ENCODE measurements around the gene SPTBN4.

Gene SPTBN4

DNA sequence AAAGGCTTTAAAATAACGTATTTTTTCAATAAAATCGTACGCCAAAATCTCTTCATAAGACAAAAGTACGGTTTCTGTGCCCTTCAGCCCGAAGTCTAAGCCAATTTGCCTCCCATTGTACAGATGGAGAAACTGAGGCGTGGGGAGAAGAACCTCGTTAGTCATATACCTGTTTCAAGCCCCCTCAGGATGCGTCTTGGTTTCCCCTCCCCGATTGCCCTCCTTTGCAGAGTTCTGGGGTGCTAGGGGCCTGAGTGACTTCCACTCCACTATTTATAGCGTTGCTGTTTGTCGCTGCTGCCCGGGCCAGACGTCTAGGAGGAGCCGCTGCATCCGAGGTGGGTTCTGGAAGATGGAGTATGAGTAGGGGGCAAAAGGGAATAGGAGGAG, 132.1 kb downstream of the SPTBN4 start:
- FAIRE-seq (no peak), DNase-seq (ENCODE audit: insufficient read length, low spot score) (no peak)

DNA sequence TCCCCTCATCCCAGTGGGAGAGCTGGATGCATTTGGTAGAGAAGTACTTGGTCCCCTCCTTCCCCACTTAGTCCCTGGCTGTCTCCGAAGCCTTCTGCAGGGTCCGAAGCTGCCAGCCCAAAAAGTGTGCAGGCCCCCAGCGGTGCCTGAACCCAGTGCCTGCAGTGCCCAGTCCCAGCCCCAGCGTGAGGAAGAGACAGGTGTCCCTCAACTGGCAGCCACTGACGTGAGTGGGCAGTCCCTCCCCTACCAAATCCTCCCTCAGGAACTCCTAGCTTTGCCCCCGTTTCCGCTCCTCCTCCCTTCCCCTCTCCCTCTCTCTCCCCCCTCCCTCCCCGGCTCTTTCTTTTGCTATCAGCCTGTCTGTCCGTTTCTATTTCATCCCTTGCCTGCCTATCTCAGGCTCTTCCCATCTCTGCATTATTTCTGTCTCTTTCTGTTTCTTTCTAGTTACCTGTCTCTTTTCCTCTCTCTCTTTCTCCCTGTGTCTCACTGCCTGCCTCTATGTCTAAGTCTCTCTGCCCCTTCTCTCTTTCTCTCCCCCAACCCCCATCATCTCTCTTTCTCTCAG, 132.6 kb downstream of the SPTBN4 start:
- FAIRE-seq = no peak
- no peak for DNase-seq (ENCODE audit: insufficient read length, low spot score)

DNA sequence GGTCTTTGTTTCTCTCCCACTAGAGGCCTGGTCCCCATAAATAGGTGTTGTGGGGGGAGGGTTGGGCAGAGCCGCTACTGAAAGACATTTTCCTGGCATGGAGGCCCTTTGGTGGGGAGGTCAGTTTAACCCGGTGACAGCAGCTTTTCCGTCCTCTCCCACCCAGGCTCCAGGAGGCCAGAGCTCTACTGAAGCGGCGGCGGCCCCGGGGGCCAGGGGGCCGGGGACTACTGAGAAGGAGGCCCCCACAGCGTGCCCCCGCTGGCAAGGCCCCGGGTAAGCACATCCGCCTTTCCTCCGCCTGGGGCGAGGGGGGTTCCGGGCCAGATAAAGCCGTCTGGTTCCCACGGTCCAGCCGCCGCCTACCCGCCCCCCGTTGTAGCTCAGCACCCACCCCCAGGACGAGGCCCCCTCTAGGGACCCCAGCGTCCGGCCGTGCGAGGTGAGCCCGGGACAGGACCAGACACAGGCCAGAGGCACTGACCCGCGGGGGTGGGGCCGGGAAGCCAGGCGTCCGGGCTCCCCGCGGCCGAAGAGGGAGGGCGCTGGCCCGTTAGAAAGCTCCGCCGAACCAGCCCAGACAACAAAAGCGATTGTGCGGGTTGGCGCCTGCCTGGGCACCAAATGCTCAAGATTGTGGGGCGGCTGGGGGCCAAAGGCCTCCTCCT, 133.2 kb downstream of the SPTBN4 start:
- no peak for FAIRE-seq
- DNase-seq (ENCODE audit: insufficient read length, low spot score) = no peak

DNA sequence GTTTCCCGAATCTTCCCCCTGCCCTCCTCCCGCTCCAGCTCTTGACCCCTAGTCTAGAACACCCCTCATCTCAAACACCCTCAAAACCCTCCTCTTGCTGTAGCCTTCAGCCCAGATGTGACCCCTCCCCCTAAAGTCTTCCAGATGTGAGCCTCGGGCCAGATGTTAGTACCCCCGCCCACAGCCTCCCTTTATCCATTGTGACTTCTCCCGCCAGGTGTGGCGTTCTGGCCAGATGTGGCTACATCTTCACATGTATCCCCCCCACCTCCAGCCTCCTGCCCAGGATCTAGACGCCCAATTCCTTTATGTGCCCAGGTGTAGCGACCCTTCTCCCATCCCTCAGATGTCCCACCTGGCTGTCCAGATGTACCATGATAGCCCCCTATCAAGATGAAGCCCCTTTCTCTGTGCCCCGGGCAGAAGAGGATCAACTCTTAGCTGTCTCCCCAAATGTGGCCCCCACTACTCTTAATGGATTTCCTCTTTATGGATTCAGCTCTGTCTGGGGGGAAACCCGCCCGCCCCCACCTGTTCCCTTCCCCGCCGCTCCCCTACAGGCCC, 133.9 kb downstream of the SPTBN4 start:
- FAIRE-seq (no peak), DNase-seq (ENCODE audit: insufficient read length, low spot score) (no peak)

DNA sequence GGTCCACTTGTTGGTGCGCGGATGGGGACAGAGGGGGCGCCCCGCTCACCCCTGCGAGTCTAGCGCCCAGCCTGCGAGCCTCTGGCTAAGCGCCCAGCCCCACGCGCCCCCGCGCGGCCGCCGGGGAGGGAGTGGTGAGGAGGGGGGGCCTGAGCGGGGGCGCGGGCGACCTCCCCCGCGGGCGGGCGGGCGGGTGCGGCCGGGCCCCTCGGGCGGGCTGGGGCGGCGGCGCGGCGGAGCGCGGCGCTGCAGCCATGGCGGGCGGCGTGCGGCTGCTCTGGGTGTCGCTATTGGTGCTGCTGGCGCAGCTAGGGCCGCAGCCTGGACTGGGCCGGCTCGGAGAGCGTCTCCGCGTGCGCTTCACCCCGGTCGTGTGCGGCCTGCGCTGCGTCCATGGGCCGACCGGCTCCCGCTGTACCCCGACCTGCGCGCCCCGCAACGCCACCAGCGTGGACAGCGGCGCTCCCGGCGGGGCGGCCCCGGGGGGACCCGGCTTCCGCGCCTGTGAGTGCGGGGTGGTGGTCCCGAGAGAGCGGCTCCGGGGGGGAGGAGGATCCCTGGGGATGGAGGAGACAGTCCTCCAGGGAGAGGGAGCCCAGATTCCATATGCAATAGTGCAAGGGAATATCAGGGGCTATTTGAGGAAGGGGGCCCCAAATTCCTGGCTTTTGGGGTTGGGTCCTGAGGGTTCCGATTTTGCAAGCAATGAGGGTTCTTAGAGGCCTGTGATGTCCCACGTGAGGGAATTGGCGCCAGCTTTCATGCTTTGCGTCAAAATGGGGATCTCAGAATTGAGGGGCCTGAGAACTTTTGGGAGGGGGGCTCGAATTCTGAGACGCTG, 134.6 kb downstream of the SPTBN4 start, which contains the start of gene LTBP4:
LTBP4 (plus strand) TSS at position 236 of the 841 bp plus-strand sequence; CDS start at position 255, 19 bp downstream.
- no peak for DNase-seq (ENCODE audit: insufficient read length, low spot score)
- no peak for FAIRE-seq

DNA sequence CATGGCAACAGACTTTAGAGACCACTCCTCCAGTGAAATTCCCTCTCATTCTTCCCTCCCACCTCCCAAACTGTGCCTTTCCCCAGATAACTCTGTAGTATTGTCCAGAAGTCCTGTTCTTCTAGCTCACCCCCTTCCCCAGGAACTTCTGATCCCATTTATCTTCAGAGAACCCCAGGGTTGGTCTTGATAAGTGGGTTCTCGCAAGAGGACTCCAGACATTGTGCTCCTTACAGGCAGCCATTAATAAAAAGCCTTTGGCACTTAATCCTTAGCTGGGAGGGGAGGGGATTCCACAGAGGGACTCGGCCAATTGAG, 136.2 kb downstream of the SPTBN4 start:
- no peak for FAIRE-seq
- no peak for DNase-seq (ENCODE audit: insufficient read length, low spot score)

DNA sequence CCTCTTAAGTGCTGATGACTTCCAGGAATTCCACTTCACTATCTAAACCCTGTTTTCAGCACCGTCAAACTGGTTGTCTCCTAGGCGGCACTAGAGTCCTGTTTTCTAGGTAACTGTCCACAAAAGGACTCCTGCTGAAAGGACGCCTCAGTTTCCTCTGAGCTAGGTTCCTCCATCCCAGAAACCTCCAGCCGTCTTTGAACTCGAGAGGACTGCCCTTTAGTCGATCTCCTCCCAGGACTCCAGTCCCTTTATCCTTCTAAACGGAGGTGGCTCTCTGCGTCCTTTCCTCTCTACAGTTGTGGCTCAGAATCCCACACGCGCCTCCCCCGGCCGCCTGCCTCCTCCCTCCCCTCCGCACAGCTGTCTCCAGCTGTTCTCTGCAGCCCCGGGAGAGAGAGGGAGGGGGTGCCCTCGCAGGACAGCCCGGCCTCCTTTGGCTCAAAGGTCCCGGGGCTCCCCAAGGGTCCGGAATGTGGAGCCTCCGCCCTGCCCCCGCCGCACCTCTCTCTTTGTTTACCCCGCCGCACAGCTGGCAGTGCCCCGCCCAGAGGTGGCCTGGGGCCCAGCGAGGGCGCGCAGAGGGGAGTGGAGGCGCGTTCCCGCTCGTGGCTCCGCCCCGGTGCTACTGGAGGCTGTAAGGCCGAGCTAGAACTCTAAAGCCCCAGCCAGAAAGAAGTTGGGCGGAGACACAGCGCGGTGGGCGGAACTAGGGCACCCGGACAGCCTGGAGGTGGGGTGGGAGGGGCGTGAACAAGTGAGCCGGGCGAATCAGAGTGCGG, 136.8 kb downstream of the SPTBN4 start:
- no peak for DNase-seq (ENCODE audit: insufficient read length, low spot score)
- no peak for FAIRE-seq

DNA sequence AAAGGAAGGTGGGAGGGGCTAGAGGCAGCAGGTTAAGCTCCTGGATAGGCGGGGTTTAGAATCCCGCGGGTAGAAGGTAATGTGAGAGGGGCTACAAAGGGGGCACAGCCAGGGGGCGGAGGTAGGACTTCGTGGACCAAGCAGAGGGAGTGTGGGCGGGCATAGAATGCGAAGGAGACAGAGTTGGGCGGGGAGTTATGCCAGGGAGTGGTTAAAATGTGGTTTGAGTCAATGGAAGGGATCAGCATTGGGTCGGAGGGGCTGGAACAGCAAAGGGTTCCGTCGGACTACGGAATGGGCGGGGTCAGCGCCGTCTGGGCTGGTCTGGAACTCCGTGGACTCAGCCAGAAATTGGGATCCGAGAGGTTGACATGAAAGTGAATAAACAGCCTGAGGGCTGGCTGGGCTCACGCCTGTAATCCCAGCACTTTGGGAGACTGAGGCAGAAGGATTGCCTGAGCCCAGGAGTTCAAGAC, 137.4 kb downstream of the SPTBN4 start:
- DNase-seq (ENCODE audit: insufficient read length, low spot score) (no peak), FAIRE-seq (no peak)

DNA sequence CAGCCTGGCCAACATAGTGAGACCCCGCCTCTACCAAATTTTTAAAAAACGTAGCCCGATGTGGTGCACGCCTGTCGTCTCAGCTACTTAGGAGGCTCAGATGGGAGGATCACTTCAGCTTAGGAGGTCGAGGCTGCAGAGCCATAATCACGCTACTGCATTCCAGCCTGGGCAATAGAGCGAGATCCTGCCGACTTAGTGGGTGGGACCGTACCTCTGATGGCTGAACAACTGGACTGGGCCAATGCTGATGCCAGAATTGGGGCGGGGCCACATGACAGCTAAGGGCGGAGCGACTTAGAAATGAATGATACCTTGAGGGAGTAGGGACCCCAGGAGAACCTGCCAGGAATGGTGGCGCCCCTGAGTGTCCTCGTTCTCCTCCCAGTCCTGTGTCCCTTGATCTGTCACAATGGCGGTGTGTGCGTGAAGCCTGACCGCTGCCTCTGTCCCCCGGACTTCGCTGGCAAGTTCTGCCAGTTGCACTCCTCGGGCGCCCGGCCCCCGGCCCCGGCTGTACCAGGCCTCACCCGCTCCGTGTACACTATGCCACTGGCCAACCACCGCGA, 137.9 kb downstream of the SPTBN4 start:
- no peak for FAIRE-seq
- DNase-seq (ENCODE audit: insufficient read length, low spot score) = no peak

DNA sequence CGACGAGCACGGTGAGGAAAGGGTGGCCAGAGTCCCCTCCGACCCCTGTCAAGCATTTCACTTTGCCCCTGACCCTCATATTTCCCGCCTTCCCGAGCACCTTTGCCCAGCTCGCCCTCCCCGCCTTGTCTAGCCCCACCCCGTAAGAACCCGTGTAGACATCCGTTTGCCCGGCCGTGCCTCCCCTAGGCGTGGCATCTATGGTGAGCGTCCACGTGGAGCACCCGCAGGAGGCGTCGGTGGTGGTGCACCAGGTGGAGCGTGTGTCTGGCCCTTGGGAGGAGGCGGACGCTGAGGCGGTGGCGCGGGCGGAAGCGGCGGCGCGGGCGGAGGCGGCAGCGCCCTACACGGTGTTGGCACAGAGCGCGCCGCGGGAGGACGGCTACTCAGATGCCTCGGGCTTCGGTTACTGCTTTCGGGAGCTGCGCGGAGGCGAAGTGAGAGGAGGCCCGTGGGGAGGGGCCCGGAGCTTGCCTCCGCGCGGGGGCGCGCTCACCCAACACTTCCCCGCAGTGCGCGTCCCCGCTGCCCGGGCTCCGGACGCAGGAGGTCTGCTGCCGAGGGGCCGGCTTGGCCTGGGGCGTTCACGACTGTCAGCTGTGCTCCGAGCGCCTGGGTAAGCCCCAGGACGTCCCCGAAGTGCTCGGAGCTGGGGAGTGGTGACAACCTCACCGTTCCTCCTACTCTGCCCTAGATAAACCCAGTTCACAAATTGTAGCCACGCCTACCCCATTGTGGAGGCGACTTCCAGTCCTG, 138.6 kb downstream of the SPTBN4 start:
- DNase-seq (ENCODE audit: insufficient read length, low spot score) = no peak
- FAIRE-seq = no peak

DNA sequence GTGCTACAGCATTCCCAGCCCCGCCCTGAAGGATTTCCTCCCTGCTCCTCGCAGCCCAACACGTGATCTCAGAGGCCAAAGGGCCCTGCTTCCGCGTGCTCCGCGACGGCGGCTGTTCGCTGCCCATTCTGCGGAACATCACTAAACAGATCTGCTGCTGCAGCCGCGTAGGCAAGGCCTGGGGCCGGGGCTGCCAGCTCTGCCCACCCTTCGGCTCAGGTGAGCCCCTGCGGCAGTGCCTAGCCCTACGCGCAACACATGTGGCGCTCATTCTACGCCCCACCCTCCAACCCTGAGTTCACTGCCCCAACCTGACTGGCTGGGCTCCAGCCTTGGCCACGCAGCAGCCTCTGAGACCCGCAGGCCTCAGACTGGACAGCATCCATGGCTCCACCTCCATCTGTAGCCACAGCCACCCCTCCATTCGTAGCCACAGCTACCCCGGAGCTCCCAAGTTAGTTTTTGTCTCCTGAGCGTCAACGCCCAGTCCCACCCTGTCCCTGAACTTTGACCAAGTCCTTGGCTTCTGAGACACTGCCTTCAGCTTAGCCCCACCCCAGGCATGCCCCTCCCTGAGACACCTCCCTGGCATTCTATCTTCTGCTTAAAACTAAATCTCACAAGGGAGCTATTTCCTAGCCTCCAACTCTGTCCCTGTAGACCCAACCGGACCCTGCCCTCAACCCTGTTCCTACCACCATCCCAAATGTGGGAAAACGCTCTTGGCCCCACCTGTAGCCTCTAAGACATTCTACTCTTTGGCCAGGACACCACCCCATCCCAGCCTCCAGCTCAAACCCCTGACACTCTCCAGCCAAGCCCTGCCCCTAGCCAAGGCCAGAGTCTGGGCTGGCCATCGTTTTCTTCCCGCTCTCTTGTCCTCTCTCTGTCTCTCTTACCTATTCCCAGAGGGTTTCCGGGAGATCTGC, 140.8 kb downstream of the SPTBN4 start:
- FAIRE-seq (no peak), DNase-seq (ENCODE audit: insufficient read length, low spot score) (no peak)

DNA sequence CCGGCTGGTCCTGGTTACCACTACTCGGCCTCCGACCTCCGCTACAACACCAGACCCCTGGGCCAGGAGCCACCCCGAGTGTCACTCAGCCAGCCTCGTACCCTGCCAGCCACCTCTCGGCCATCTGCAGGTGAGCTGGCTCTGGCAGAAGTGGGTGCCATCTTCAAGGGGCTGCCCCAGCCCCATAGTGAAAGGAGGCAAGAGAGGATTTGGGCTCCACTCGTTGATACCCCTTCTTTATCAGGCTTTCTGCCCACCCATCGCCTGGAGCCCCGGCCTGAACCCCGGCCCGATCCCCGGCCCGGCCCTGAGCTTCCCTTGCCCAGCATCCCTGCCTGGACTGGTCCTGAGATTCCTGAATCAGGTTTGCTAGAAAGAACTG, 141.4 kb downstream of the SPTBN4 start:
- FAIRE-seq = no peak
- DNase-seq (ENCODE audit: insufficient read length, low spot score) = no peak

DNA sequence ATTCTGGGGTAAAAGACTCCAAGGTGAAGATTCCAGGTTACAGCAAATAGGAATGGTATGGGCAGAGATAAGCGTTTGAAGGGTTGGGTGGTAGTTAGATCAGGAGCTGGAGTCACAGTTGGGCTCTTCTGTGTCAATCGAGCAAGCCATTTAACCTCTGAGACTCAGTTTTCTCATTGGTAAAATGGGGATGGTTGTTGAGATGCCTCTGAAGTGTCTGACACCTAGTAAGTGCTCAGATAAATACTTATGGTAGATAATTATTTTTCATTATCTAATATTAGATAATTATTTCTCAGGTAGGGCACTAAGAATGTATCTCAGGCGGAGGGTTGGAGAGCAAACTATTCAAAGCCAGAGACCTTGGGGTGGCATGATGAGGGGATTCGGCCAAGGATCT, 142.2 kb downstream of the SPTBN4 start:
- no peak for DNase-seq (ENCODE audit: insufficient read length, low spot score)
- FAIRE-seq = no peak

DNA sequence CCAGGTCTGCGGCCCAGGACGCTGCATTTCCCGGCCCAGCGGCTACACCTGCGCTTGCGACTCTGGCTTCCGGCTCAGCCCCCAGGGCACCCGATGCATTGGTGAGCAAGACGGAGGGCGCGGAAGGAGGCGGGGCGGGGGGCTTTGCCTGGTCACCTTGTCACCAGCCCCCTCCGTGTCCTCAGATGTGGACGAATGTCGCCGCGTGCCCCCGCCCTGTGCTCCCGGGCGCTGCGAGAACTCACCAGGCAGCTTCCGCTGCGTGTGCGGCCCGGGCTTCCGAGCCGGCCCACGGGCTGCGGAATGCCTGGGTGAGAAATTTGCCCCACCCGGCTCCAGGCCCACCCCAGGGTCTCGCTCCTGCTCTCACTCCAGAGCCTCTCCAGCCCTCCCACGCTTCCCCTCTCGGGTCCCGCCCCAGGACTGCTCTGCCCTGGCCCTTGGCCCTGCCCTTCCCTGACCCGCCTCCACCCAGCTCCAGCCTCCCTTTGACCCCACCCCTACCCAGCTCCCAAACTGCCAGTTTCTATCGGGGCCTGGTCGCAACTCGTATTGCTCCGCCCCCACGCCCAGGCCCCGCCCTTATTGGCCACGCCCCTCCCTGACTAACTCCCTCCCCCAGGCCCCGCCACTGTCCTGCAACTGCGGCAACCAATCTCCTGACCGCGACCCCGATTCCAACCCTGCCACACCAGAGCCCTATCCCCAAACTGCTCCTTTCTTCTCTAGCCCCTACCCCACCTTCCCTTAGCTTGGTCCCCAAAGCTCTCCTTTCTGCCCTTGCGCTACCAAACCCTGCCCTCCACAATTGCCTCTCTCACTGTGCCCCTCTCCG, 143.0 kb downstream of the SPTBN4 start:
- DNase-seq (ENCODE audit: insufficient read length, low spot score) (no peak), FAIRE-seq (no peak)

DNA sequence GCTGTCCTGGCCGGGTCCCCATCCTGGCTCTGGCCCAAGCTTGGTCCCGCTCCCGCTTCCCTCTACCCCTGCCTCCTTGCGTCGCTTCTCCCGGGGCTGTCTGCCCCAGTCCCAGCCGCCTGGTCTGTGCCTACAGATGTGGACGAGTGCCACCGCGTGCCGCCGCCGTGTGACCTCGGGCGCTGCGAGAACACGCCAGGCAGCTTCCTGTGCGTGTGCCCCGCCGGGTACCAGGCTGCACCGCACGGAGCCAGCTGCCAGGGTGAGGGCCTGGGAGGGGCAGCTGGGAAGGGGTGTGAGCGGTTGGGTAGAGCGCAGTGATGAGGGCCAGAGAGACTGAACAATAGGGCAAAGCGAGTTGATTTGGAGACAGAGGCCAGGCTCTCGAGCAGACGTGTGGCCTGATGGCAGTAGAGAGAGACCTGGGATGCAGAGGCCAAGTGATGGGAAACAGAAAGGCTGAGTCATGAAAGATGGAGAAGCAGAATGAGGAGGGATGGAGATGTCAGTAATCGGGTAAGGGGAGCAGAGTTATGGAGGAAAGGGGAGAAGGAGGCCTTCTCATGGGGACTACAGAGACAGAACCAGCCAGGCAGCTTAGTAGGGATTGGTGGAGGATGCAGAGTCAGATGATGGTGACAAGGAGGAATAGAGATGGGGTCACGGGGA, 143.7 kb downstream of the SPTBN4 start:
- DNase-seq (ENCODE audit: insufficient read length, low spot score) = no peak
- no peak for FAIRE-seq

DNA sequence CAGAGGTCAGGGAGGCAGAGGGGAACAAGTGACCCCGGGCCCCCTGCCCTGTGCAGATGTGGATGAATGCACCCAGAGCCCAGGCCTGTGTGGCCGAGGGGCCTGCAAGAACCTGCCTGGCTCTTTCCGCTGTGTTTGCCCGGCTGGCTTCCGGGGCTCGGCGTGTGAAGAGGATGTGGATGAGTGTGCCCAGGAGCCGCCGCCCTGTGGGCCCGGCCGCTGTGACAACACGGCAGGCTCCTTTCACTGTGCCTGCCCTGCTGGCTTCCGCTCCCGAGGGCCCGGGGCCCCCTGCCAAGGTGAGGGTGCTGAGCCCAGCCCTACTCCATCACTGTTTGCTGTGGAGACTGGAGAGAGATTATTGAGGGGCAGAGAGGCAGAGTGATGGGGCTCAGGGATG, 144.3 kb downstream of the SPTBN4 start:
- FAIRE-seq = no peak
- DNase-seq (ENCODE audit: insufficient read length, low spot score) = no peak

All from HTR-8/SVneo (cell line).